Activated T-helper 1 cell treated with anti-CD3 and anti-CD28 coated beads, Interleukin-12 subunit alpha, Interleukin-12 subunit beta, Interleukin-2, Interleukin-4 antibody, amounts not matched to agents 30 ng/mL and 10 ng/mL and 1 ng/mL, durations not matched to agents 14 hours and 24 hours and 36 hours (primary cell): ENCODE results near the gene ZMYND19. TPM values are rescaled to one million over a fixed set of nuclear protein-coding genes. Genes with fewer than 3 reads are reported as not detected.

Experiments
- DNase-seq: peaks from one replicate; pipeline ENCODE4 v3.0.0; 2021; ENCODE audit warnings: low spot score
- H3K27ac Mint-ChIP-seq: one replicate; pipeline ENCODE4 v1.8.0; 2021; ENCODE audit warnings: mild to moderate bottlenecking, mixed read lengths
- H3K27me3 Mint-ChIP-seq: one replicate; pipeline ENCODE4 v1.8.0; 2022; ENCODE audit warnings: mild to moderate bottlenecking, moderate library complexity, mixed read lengths; ENCODE audit not compliant: insufficient read depth
- H3K36me3 Mint-ChIP-seq: one replicate; pipeline ENCODE4 v1.8.0; 2021; ENCODE audit warnings: low read depth, mixed read lengths
- H3K4me1 Mint-ChIP-seq: one replicate; pipeline ENCODE4 v1.8.0; 2021; ENCODE audit warnings: low read depth, mixed read lengths
- H3K4me3 Mint-ChIP-seq: one replicate; pipeline ENCODE4 v1.8.0; 2021; ENCODE audit warnings: mild to moderate bottlenecking, moderate library complexity, mixed read lengths
- H3K9me3 Mint-ChIP-seq: one replicate; pipeline ENCODE4 v1.8.0; 2021; ENCODE audit warnings: mixed read lengths
- intact Hi-C: fragments of 100-400 bp; cut with micrococcal nuclease; formaldehyde crosslinking; loops from one replicate; pipeline ENCODE4 v1.15.1; 2024
- total RNA-seq: library from RNA; stranded (reverse); gene quantifications from 2 replicates; pipeline ENCODE4 v1.2.3, GENCODE V29; 2022

Gene ZMYND19
- total RNA-seq, 1 donor from 2014 or later = 94.9 TPM

DNA sequence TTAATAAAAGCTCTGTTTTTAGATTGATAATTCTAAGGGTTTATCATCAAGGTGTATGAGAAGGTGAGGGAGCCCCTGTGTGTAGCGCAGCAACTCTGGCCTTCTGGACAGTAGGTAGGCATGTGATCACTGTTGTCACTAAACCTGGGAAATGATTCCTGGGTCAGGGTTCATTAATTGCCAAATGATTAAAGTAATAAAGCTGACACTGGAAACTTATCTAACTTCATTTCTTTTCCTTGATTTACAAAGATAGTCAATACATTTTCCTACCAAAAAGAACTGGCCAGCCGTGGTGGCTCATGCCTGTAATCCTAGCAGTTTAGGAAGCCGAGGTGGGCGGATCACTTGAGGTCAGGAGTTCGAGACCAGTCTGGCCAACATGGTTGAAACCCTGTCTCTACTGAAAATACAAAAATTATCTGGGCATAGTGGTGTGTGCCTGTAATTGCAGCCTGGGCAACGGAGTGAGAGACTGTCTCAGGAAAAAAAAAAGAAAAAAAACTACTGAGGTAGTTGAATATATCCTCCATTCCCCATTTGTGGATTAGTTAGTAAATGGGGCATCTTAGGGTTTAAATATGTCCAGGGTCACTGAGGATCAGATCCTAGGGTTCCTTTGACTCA is 30.9 kb upstream of the ZMYND19 start:
- Mint-ChIP-seq H3K4me3 (peak overlapping the region; percentile 45), H3K4me1 (peaks cover 38% of the 10 kb centered on the region), H3K27ac (peak overlapping the region; percentile 7), H3K27me3 (no peaks in the 10 kb centered on the region), H3K9me3 (no peaks in the 10 kb centered on the region), H3K36me3 (peaks cover 18% of the 10 kb centered on the region)
- intact Hi-C loops = no loop called here
- DNase-seq = no peak

DNA sequence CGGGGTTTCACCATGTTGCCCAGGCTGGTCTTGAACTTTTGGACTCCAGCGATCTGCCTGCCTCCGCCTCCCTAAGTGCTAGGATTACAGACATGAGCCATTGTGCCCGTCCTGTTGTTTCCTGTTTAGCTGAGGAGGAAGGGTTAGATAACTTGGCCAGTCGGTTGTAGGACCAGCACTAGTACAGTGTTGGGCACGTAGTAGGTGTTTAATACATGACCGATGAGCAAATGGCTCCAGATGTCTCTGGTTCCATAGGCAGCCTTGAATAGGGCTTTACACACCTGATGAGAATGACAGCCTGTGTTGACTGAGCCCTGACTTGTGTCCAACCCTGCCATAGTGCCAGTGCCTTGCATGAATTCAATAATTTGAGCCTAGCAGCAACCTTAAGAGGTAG is 30.3 kb upstream of the ZMYND19 start:
- intact Hi-C loops = no loop called here
- H3K4me1 Mint-ChIP-seq = peaks cover 36% of the 10 kb centered on the region
- no peaks in the 10 kb centered on the region for H3K27me3 Mint-ChIP-seq
- peak overlapping the region; percentile 45 for H3K4me3 Mint-ChIP-seq
- H3K27ac Mint-ChIP-seq = no peak overlapping the region
- H3K9me3 Mint-ChIP-seq = no peaks in the 10 kb centered on the region
- H3K36me3 Mint-ChIP-seq = peaks cover 17% of the 10 kb centered on the region
- DNase-seq = no peak

DNA sequence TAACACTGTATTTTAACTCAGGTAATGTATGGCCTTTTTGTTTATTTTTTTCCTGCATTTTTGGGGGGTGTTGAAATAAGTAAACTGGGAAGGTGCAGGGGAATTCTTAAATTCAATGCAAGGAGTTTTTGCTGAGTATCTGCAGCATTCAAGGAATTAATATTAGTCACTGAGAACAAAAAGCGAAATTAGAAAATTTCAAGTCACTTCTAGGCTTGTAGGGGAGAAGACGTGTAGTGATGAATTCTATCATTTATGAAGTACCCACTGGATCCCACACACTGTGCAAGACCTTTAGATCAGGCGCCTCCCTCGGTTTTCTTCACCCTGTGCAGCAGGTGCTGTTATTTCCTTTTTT is 29.7 kb upstream of the ZMYND19 start:
- Mint-ChIP-seq H3K4me1 (peaks cover 30% of the 10 kb centered on the region), H3K9me3 (no peaks in the 10 kb centered on the region), H3K27ac (peak overlapping the region; percentile 90), H3K27me3 (no peaks in the 10 kb centered on the region), H3K36me3 (peaks cover 14% of the 10 kb centered on the region), H3K4me3 (peak overlapping the region; percentile 89)
- DNase-seq = no peak
- intact Hi-C loops = no loop called here

DNA sequence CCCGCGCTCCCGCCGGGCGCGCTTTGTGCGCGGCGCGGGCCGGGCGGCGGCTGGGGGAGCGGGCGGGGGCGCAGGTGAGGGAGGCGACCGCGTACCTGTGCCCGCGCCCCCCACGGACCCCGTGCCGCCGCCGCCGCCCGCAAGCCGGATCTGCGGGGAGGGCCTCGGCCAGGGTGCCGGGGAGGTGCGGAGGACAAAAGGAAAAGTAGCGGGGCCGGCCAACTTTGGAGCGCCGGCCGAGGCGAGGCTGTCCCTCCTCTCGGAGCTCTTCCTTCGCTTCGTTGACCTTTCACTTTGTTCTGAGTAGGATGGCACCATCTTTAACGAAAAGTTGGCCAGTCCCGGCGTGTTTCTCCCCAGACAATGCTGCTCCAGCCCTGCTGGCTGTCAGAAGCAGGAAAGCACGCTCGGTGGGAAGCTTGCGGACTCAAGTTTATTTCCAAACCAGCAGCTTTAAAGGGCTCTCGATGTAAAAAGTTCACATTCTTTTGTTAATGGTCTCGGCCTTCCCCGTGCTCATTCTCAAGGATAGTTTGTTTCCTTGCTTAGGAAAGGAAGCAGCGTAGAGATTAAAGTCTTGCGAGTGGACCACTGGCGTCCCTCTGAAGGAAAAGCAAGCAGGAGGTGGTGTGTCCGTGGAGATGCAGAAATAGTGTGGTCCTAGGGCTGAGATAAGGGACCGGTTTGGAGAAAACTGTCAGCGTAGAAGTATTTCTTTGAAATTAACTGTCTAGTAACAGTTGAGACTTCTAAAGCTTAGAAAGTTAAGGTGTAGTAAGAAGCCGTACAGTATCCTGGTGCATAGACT is 29.1 kb upstream of the ZMYND19 start:
- H3K9me3 Mint-ChIP-seq = no peaks in the 10 kb centered on the region
- H3K36me3 Mint-ChIP-seq = peaks cover 13% of the 10 kb centered on the region
- peak overlapping the region; percentile 90 for H3K27ac Mint-ChIP-seq
- H3K27me3 Mint-ChIP-seq = no peaks in the 10 kb centered on the region
- intact Hi-C loops = loop anchor here (1.0 kb wide), 2 partner anchors 9 to 29 kb away; partner anchors contain the start of gene ZMYND19
- H3K4me1 Mint-ChIP-seq = peaks cover 29% of the 10 kb centered on the region
- H3K4me3 Mint-ChIP-seq = peak overlapping the region; percentile 89
- peak; percentile 27 for DNase-seq

DNA sequence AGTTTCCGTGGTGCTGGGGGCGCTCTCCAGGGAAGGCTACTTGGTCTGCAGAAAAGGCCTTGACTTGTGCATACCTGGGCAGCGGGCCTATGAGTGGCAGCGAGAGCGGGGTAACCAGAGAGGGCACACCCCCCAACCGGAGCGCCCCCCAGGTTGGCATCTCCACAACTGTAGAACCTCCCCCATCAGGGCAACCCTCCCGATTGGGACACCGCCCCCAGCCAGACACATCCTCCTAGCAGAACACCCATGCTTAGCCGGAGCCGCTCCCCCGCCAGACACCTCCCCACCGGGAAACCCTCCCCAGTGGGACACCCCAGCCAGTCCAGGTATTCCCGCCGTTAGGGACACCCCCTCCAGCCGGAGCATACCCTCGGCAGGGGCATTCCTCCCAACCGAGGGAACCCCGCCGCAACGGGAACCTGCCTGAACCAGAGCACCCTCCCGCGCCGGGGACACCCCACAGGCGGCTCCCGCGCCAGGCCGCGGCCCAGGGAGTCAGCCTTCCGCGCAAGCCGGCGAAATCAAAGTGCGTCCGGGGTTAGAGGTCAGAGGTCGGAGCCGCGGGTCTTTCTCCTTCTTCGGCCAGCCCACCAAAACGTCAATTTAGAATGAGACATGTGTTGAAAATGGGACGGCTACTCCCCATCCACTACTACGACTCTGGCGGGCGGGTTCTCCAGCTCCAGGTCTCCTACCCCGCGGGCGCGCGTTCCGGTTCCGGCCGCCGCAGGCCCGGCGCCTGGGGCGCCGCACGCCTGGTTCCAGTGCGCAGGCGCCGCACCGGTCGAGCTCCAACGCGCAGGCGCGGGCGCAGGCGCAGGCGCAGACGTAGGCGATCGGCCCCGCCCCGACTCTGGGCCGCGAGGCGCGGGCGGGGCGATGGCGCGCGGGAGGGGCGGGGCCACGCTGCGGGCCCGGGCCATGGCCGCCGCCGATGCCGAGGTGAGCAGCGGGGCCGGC is 28.1 kb upstream of the ZMYND19 start, which contains the start of gene EHMT1:
Gene EHMT1 (plus strand): TSS at position 901 of the 963 bp plus-strand sequence. CDS start 24 bp downstream, at position 925.
- Mint-ChIP-seq H3K4me1 (peaks cover 29% of the 10 kb centered on the region), H3K36me3 (peaks cover 11% of the 10 kb centered on the region), H3K4me3 (peak within 1 kb of the TSS; percentile 90), H3K9me3 (no peaks in the 10 kb centered on the region), H3K27ac (peak within 1 kb of the TSS; percentile 92), H3K27me3 (no peaks in the 10 kb centered on the region)
- intact Hi-C loops = loop anchor here (1.0 kb wide), 5 partner anchors 10 to 67 kb away; partner anchors contain the start of genes ARRDC1, MRPL41 and ZMYND19
- peak; percentile 91 for DNase-seq

DNA sequence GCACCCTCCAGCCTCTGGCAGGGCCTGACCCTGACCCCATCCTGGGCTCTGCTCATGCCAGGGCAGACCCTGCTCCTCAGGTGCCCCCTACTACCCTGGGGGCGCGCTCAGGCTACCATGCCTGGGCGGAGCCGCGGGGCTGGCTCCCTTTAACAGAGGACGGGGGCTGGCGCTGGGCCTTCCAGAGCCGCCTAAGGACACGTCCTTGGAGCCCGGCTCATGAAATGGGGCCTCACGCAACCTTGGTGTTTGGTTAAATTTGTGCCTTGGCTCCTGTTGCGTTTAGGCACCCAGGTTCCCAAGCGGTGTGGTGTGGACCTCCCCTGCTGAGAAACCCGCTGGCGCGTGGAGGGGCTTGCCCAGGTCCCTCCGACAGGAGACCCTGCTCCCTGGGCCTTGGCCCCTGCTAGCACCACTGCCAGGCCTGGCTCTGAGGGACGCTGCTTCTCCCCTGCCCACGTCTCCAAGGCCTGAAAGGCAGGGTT is 25.1 kb upstream of the ZMYND19 start:
- Mint-ChIP-seq H3K27ac (no peak overlapping the region), H3K36me3 (peaks cover 3% of the 10 kb centered on the region), H3K4me3 (peak overlapping the region; percentile 11), H3K27me3 (no peaks in the 10 kb centered on the region), H3K4me1 (peaks cover 13% of the 10 kb centered on the region), H3K9me3 (no peaks in the 10 kb centered on the region)
- intact Hi-C loops = no loop called here
- no peak for DNase-seq

DNA sequence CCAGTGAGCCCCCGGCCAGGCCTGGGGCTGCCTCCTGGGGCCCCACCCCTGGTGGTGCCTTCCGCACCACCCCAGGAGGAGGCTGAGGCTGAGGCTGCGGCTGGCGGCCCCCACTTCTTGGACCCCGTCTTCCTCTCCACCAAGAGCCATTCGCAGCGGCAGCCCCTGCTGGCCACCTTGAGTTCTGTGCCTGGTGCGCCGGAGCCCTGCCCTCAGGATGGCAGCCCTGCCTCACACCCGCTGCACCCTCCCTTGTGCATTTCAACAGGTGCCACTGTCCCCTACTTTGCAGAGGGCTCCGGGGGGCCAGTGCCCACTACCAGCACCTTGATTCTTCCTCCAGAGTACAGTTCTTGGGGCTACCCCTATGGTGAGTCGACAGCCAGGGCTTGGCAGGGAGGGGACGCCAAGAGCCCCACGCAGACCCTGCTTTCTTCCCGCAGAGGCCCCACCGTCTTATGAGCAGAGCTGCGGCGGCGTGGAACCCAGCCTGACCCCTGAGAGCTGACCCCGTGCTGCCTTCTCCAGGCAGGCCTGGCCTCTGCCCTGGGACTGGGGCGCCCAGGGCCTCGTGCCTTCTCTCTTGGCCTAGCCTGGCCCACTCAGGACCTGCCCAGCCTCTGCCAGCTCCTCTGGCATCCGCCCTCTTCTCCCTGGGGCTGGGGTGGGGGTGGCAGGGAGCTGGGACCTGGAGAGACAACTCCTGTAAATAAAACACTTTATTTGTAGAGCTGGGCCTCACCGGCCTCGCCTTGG is 24.5 kb upstream of the ZMYND19 start:
- Mint-ChIP-seq H3K4me1 (peaks cover 9% of the 10 kb centered on the region), H3K27me3 (no peaks in the 10 kb centered on the region), H3K4me3 (no peak overlapping the region), H3K9me3 (no peaks in the 10 kb centered on the region), H3K27ac (no peak overlapping the region), H3K36me3 (peaks cover under 1% of the 10 kb centered on the region)
- no peak for DNase-seq
- intact Hi-C loops = no loop called here

DNA sequence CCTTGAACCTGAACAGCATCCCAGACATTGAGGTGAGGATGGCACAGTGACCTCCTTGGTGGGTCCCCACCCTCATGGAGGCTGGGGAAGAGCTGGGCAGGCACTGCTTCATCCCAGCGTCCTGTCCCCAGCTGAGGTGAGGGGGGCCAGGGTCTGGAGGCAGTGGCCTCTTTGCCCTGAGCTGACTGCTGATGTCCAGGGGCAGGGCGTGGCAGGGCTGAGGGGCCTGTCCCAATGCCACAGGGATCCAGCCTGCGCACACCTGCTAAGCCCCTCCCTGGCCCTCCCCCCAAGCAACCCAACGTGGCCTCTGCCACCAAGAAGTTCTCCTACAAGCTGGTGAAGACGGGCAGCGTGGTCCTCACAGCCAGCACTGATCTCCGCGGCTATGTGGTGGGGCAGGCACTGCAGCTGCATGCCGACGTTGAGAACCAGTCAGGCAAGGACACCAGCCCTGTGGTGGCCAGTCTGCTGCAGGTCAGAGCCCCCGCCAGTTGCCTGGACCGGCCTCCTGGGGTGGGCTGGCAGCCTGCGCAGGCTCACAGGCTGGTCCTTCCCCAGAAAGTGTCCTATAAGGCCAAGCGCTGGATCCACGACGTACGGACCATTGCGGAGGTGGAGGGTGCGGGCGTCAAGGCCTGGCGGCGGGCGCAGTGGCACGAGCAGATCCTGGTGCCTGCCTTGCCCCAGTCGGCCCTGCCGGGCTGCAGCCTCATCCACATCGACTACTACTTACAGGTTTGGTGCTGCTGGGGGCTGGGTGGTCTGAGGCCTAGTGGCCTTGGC is 23.6 kb upstream of the ZMYND19 start:
- H3K36me3 Mint-ChIP-seq = no peaks in the 10 kb centered on the region
- H3K9me3 Mint-ChIP-seq = no peaks in the 10 kb centered on the region

DNA sequence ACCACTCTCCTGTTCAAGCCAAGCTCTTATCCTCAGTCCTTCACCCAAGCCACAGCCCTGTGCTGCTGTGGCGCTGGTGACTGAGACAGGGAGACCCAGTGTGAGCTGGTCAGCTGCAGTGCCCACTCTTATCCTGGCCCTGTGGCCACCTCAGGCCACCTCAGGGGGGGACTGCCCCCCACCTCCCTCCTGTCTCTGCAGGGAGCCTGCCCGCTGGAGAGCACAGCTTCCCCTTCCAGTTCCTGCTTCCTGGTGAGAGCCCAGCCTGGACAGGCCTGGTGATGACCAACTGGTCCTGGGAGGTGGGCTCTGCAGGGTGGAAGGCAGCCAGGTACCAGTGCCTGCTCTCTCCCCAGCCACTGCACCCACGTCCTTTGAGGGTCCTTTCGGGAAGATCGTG is 22.9 kb upstream of the ZMYND19 start:
- Mint-ChIP-seq H3K36me3 (no peaks in the 10 kb centered on the region), H3K27ac (no peak overlapping the region), H3K27me3 (no peaks in the 10 kb centered on the region), H3K4me1 (peaks cover 5% of the 10 kb centered on the region), H3K9me3 (no peaks in the 10 kb centered on the region), H3K4me3 (no peak overlapping the region)
- intact Hi-C loops = no loop called here
- no peak for DNase-seq

More for the DNA sequence above, 23.6 kb upstream of the ZMYND19 start:
- no peaks in the 10 kb centered on the region for H3K27me3 Mint-ChIP-seq
- no peak for DNase-seq
- H3K27ac Mint-ChIP-seq = no peak overlapping the region
- H3K4me3 Mint-ChIP-seq = no peak overlapping the region
- intact Hi-C loops = no loop called here
- peaks cover 5% of the 10 kb centered on the region for H3K4me1 Mint-ChIP-seq

DNA sequence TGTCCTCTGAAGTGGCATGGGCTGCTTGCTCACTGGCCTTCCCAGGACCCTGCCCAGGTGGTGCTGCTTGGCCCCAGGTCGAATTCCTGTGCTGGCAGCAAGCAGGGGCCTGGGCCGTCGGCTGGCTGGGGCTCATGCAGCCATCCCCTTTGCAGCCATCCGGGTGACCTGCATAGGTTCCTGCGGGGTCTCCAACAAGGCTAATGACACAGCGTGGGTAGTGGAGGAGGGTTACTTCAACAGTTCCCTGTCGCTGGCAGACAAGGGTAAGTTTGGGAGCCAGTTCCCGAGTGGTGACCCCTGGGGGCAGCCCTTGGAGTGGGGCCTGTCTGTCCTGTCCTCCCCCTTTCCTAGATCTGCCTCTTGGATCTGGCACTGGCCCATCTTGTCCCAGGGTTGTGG is 22.4 kb upstream of the ZMYND19 start:
- H3K27me3 Mint-ChIP-seq = no peaks in the 10 kb centered on the region
- no peak overlapping the region for H3K27ac Mint-ChIP-seq
- H3K4me3 Mint-ChIP-seq = no peak overlapping the region
- H3K9me3 Mint-ChIP-seq = no peaks in the 10 kb centered on the region
- no peaks in the 10 kb centered on the region for H3K36me3 Mint-ChIP-seq
- no peak for DNase-seq
- intact Hi-C loops = no loop called here
- peaks cover 5% of the 10 kb centered on the region for H3K4me1 Mint-ChIP-seq
